Nephron progenitor cell (in vitro differentiated cells): ENCODE data around the gene ZEB1.

Experiments used
- DNase-seq: peaks from one replicate; pipeline ENCODE4 v3.0.0; 2021
- H3K27ac Mint-ChIP-seq: 2 replicates; pipeline ENCODE4 v1.8.0; 2021; ENCODE audit warnings: mild to moderate bottlenecking, moderate library complexity, mixed read lengths
- H3K27me3 Mint-ChIP-seq: 2 replicates; pipeline ENCODE4 v1.8.0; 2021; ENCODE audit warnings: mild to moderate bottlenecking, low read depth, mixed read lengths; ENCODE audit not compliant: poor library complexity
- H3K36me3 Mint-ChIP-seq: 2 replicates; pipeline ENCODE4 v1.8.0; 2021; ENCODE audit warnings: low read depth, mixed read lengths
- H3K4me1 Mint-ChIP-seq: 2 replicates; pipeline ENCODE4 v1.8.0; 2021; ENCODE audit warnings: mixed read lengths
- H3K4me3 Mint-ChIP-seq: 2 replicates; pipeline ENCODE4 v1.8.0; 2021; ENCODE audit warnings: mild to moderate bottlenecking, moderate library complexity, mixed read lengths
- H3K9me3 Mint-ChIP-seq: 2 replicates; pipeline ENCODE4 v1.8.0; 2021; ENCODE audit warnings: mild to moderate bottlenecking, moderate library complexity, mixed read lengths
- CTCF ChIP-seq: fragments of 200-600 bp; sonication (generic); IDR thresholded peaks from 2 replicates; pipeline ENCODE4 v1.5.0; 2021; ENCODE audit warnings: antibody characterized with exemption

The ZEB1 gene

DNA sequence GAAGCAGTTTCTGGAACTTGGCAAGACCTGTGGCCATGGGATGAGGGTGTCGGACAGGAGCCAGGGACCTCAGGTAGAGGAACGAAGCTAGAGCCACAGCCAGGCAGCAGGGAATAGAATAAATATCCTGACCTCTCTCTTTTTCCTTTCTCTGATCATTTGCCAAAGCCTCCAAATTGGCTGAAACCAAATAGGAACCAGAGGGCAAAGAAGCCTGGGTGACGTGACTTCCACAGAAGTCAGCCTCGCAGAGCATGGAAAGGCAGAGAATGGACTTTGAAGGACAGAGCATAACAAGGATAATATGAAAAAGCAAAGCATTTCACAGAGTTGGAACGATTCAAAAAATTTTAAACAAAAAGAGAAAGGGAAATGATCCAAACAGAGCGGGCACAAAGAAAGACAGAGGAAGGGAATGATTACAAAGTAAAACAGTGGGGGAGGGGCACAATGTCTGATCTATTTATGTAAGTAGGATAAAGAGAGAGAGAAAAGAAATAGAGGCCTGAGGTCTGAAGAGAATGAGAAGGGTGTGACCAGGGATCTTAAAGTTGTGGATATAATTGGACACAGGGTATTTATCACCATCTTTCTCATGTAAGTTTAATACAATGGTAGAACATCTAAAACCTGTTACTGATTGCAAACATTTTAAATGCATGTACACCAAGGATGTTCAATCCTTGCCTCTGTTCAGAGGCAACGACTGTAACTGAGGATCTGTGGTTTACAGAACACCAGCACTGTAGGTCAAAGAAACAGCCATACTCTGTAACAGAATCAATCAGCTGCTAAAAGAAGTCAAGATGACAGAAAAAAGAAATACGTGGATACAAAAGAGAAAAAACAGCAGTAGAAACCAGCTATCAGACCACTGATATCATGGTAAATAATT lies 4.5 kb upstream of the ZEB1 start:
- H3K4me3 Mint-ChIP-seq: no peak overlapping the region
- H3K27me3 Mint-ChIP-seq: no peaks in the 10 kb centered on the region
- H3K4me1 Mint-ChIP-seq: peaks cover 25% of the 10 kb centered on the region
- no peak overlapping the region for H3K27ac Mint-ChIP-seq
- no peak for TF ChIP-seq CTCF
- DNase-seq: no peak
- no peaks in the 10 kb centered on the region for H3K9me3 Mint-ChIP-seq
- no peaks in the 10 kb centered on the region for H3K36me3 Mint-ChIP-seq

DNA sequence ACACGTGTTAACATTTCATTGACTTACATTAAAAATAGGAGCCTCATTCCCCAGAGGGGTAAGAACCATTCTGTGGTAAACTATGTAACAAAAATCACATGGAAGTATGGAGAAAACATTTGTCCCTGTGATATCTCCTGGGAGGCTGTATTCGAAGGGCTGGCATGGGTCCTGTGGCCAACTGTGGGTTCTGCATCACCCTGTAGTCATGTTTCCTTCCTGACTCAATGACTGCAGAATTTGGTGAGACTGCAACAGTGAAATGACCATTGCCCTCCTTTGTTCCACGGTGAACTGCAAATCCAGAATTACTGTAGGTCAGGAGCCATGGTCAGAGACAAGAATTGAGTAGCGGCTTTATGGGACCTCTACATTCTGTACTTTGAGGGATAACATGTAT lies 3.6 kb upstream of the ZEB1 start:
- Mint-ChIP-seq H3K4me1 (peaks cover 28% of the 10 kb centered on the region), H3K9me3 (no peaks in the 10 kb centered on the region), H3K36me3 (no peaks in the 10 kb centered on the region), H3K27ac (no peak overlapping the region), H3K4me3 (no peak overlapping the region), H3K27me3 (peaks cover 4% of the 10 kb centered on the region)
- DNase-seq: no peak
- TF ChIP-seq CTCF: no peak

DNA sequence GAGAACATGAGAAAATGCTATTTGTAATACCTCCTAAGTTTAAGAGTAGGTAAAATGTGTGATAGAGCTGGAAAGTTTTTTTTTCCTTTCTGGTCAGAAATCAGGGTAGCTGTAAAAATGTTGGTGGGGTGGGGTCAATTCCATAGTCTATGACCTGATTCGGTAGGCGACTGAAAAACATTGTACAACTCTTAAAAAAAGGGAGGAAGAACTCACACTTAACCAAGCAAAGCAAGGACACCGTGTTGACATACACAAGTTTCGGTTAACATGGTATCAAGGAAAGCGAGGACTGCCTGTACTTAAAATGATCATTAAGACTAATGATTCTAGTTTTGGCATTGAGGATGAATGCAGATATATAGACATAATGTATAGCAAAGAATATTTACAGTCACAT lies 1.8 kb upstream of the ZEB1 start:
- Mint-ChIP-seq H3K9me3 (no peaks in the 10 kb centered on the region), H3K36me3 (no peaks in the 10 kb centered on the region), H3K4me3 (peak overlapping the region; percentile 59), H3K27ac (no peak overlapping the region), H3K27me3 (peaks cover 21% of the 10 kb centered on the region), H3K4me1 (peaks cover 45% of the 10 kb centered on the region)
- no peak for DNase-seq
- no peak for TF ChIP-seq CTCF

- no peak for DNase-seq
- peaks cover 46% of the 10 kb centered on the region for H3K4me1 Mint-ChIP-seq
- no peaks in the 10 kb centered on the region for H3K36me3 Mint-ChIP-seq
- H3K4me3 Mint-ChIP-seq: peak overlapping the region; percentile 99
- no peaks in the 10 kb centered on the region for H3K9me3 Mint-ChIP-seq
- H3K27ac Mint-ChIP-seq: peak overlapping the region; percentile 45
- TF ChIP-seq CTCF: no peak
- H3K27me3 Mint-ChIP-seq: peaks cover 27% of the 10 kb centered on the region
These were observed 1.2 kb upstream of the ZEB1 start for GRCh38 chr10:31317652-31318381.

DNA sequence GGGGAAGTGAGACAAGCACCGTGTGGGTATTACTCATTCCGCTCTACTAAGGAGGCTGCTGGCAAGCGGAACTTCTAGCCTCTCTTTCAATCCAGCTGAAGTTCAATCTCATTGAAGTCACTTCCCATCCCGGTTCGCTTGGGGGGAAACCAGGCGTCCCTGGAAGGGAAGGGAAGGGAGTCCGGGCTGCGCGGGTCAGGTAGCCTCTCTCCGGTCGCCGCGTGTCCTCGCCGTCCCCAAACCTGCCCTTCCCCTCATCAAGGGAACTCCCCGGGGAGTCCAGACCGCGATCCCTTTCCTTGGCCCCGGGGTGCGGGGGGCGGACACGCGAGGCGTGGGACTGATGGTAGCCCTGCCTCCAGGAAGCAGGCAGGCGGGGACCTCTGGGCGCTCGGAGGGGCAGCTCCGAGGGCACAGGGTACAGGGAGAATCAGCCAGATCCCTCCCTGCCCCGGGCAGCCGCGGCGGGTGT lies 598 bp upstream of the ZEB1 start:
- Mint-ChIP-seq H3K9me3 (no peaks in the 10 kb centered on the region), H3K36me3 (no peaks in the 10 kb centered on the region), H3K27ac (peak overlapping the region; percentile 45), H3K4me1 (peaks cover 46% of the 10 kb centered on the region), H3K4me3 (peak overlapping the region; percentile 99), H3K27me3 (peaks cover 33% of the 10 kb centered on the region)
- no peak for TF ChIP-seq CTCF
- no peak for DNase-seq
